Stomach (tissue), 4 donors: ENCODE data around the gene AKR1B15.

ENCODE experiments used
- CTCF ChIP-seq, 7 experiments: fragments of 450-650 bp in 4 of 7; fragments of 200-600 bp in 3 of 7; sonication (generic) in 3 of 7; IDR thresholded peaks; one replicate each; pipeline ENCODE4 v1.5.1; 2016 to 2019; ENCODE audit warnings: antibody characterized with exemption in 7 of 7, control low read depth in 2 of 7, mild to moderate bottlenecking in 1 of 7
- EP300 ChIP-seq: sonication (generic); formaldehyde crosslinking; IDR thresholded peaks from one replicate; pipeline ENCODE4 v1.6.1; 2017; ENCODE audit warnings: antibody characterized with exemption
- POLR2A ChIP-seq, 4 donors: fragments of 450-650 bp; IDR thresholded peaks; one replicate each; pipeline ENCODE4 v1.6.1; 2016; ENCODE audit warnings: antibody characterized with exemption in 4 of 4, control low read depth in 2 of 4, mild to moderate bottlenecking in 1 of 4, moderate library complexity in 1 of 4

GRCh38 chr7:134584290-134584689 is 35.4 kb downstream of the AKR1B15 start:
- TF ChIP-seq EP300 (no peak), POLR2A (IDR thresholded peaks at IDR 0.05) (no peak), CTCF (IDR thresholded peaks at IDR 0.05) (no peak)
